Measurements from ENCODE around the gene KCNK15.

DNA sequence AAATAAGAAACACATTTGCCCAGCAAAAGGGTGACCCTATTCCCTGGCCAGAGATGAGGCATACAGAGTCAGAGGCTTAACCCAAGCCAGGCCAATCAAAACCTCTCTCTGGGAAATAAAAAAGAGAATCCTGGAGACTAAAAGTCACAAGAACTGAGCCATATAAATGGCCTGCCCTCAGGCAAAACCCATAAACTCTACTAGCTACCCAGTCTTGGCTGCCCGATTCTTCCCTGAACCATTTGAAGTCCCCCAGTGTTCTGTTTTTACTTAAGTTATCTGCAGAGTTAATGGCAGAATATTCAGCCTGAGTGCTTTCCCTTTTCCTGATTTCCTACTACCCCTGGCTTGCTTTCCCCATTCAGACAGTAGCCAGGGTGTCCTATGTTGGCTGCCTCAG, 13.9 kb downstream of the KCNK15 start:
- TF ChIP-seq CEBPB (tag; IDR thresholded peaks at IDR 0.05), result no peak
- TF ChIP-seq ZNF644 (tag; IDR thresholded peaks at IDR 0.05; ENCODE audit: low read depth), result no peak
- TF ChIP-seq, protein P1, sequence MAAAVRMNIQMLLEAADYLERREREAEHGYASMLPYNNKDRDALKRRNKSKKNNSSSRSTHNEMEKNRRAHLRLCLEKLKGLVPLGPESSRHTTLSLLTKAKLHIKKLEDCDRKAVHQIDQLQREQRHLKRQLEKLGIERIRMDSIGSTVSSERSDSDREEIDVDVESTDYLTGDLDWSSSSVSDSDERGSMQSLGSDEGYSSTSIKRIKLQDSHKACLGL (CRISPR knock-in tag; IDR thresholded peaks at IDR 0.05; ENCODE audit: borderline replicate concordance, poor library complexity, severe bottlenecking), result no peak
- TF ChIP-seq, protein P2, sequence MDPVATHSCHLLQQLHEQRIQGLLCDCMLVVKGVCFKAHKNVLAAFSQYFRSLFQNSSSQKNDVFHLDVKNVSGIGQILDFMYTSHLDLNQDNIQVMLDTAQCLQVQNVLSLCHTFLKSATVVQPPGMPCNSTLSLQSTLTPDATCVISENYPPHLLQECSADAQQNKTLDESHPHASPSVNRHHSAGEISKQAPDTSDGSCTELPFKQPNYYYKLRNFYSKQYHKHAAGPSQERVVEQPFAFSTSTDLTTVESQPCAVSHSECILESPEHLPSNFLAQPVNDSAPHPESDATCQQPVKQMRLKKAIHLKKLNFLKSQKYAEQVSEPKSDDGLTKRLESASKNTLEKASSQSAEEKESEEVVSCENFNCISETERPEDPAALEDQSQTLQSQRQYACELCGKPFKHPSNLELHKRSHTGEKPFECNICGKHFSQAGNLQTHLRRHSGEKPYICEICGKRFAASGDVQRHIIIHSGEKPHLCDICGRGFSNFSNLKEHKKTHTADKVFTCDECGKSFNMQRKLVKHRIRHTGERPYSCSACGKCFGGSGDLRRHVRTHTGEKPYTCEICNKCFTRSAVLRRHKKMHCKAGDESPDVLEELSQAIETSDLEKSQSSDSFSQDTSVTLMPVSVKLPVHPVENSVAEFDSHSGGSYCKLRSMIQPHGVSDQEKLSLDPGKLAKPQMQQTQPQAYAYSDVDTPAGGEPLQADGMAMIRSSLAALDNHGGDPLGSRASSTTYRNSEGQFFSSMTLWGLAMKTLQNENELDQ (CRISPR knock-in tag; IDR thresholded peaks at IDR 0.05; ENCODE audit: borderline replicate concordance), result no peak
- TF ChIP-seq, protein P3, sequence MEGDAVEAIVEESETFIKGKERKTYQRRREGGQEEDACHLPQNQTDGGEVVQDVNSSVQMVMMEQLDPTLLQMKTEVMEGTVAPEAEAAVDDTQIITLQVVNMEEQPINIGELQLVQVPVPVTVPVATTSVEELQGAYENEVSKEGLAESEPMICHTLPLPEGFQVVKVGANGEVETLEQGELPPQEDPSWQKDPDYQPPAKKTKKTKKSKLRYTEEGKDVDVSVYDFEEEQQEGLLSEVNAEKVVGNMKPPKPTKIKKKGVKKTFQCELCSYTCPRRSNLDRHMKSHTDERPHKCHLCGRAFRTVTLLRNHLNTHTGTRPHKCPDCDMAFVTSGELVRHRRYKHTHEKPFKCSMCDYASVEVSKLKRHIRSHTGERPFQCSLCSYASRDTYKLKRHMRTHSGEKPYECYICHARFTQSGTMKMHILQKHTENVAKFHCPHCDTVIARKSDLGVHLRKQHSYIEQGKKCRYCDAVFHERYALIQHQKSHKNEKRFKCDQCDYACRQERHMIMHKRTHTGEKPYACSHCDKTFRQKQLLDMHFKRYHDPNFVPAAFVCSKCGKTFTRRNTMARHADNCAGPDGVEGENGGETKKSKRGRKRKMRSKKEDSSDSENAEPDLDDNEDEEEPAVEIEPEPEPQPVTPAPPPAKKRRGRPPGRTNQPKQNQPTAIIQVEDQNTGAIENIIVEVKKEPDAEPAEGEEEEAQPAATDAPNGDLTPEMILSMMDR (IDR thresholded peaks at IDR 0.05 in 2 of 3, conservative IDR thresholded peaks at IDR 0.05 in 1 of 3; ENCODE audit: insufficient read depth in 2 of 3, low read depth in 1 of 3, low read length in 3 of 3), result no peak
- no peak for TF ChIP-seq EZH2 (IDR thresholded peaks at IDR 0.05; ENCODE audit: borderline replicate concordance, low read depth, low read length)
- TF ChIP-seq SRF (CRISPR knock-in tag; IDR thresholded peaks at IDR 0.05), result no peak
- TF ChIP-seq, protein P4, sequence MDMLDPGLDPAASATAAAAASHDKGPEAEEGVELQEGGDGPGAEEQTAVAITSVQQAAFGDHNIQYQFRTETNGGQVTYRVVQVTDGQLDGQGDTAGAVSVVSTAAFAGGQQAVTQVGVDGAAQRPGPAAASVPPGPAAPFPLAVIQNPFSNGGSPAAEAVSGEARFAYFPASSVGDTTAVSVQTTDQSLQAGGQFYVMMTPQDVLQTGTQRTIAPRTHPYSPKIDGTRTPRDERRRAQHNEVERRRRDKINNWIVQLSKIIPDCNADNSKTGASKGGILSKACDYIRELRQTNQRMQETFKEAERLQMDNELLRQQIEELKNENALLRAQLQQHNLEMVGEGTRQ (CRISPR knock-in tag; IDR thresholded peaks at IDR 0.05), result no peak
- no peak for TF ChIP-seq NR1H2 (CRISPR knock-in tag; IDR thresholded peaks at IDR 0.05)
- TF ChIP-seq ZNF311 (CRISPR knock-in tag; IDR thresholded peaks at IDR 0.05), result no peak
- no peak for TF ChIP-seq SAP30 (IDR thresholded peaks at IDR 0.05; ENCODE audit: borderline replicate concordance, insufficient read depth, low read depth, low read length, poor library complexity, severe bottlenecking)
- no peak for TF ChIP-seq JUND (IDR thresholded peaks at IDR 0.05; ENCODE audit: borderline replicate concordance, low read depth, low read length)
- no peak for TF ChIP-seq JUND (tag; IDR thresholded peaks at IDR 0.05; ENCODE audit: borderline replicate concordance, low read depth, low read length)
